ENCODE measurements around the gene TPCN1.

The TPCN1 gene

GRCh38 chr12:113320401-113320800 is 99.1 kb downstream of the TPCN1 start:
- no peak for DNase-seq (ENCODE audit: low read depth)
- TF ChIP-seq, protein P1, sequence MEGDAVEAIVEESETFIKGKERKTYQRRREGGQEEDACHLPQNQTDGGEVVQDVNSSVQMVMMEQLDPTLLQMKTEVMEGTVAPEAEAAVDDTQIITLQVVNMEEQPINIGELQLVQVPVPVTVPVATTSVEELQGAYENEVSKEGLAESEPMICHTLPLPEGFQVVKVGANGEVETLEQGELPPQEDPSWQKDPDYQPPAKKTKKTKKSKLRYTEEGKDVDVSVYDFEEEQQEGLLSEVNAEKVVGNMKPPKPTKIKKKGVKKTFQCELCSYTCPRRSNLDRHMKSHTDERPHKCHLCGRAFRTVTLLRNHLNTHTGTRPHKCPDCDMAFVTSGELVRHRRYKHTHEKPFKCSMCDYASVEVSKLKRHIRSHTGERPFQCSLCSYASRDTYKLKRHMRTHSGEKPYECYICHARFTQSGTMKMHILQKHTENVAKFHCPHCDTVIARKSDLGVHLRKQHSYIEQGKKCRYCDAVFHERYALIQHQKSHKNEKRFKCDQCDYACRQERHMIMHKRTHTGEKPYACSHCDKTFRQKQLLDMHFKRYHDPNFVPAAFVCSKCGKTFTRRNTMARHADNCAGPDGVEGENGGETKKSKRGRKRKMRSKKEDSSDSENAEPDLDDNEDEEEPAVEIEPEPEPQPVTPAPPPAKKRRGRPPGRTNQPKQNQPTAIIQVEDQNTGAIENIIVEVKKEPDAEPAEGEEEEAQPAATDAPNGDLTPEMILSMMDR (conservative IDR thresholded peaks at IDR 0.05; ENCODE audit: control insufficient read depth, insufficient read depth, low read depth, low read length): no peak
- H3K4me3 ChIP-seq (ENCODE audit: control insufficient read depth, low read depth, low read length): no peak overlapping the region

- TF ChIP-seq, protein P1 (conservative IDR thresholded peaks at IDR 0.05; ENCODE audit: control insufficient read depth, insufficient read depth, low read depth, low read length): no peak
- peak; percentile 88 for DNase-seq (ENCODE audit: low read depth)
Measured at GRCh38 chr12:113322343-113322742, 101.1 kb downstream of the TPCN1 start.

DNA sequence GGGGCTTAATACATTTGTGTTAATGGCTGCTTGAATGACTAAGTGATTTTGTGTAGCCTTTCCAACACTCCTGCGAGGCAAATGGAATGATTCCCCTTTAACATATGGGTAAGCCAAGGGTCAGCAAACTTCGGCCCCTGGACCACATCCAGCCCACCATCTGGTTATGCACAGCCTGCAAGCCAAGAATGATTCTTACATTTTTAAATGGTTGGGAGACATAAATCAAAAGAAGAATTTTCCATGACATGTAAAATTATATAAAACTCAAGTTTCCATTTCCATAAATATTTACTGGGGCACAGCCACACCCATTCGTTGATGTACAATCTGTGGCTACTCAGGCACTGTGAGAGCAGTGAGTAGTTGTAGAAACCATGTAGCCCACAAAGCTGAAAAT is 104.7 kb downstream of the TPCN1 start:
- H3K4me3 ChIP-seq (ENCODE audit: control insufficient read depth, low read depth, low read length): no peak overlapping the region
- DNase-seq (ENCODE audit: low read depth): peak; percentile 83
- TF ChIP-seq, protein P1 (conservative IDR thresholded peaks at IDR 0.05; ENCODE audit: control insufficient read depth, insufficient read depth, low read depth, low read length): no peak

More at GRCh38 chr12:113322343-113322742, 101.1 kb downstream of the TPCN1 start:
- H3K4me3 ChIP-seq (ENCODE audit: control insufficient read depth, low read depth, low read length): no peak overlapping the region

DNA sequence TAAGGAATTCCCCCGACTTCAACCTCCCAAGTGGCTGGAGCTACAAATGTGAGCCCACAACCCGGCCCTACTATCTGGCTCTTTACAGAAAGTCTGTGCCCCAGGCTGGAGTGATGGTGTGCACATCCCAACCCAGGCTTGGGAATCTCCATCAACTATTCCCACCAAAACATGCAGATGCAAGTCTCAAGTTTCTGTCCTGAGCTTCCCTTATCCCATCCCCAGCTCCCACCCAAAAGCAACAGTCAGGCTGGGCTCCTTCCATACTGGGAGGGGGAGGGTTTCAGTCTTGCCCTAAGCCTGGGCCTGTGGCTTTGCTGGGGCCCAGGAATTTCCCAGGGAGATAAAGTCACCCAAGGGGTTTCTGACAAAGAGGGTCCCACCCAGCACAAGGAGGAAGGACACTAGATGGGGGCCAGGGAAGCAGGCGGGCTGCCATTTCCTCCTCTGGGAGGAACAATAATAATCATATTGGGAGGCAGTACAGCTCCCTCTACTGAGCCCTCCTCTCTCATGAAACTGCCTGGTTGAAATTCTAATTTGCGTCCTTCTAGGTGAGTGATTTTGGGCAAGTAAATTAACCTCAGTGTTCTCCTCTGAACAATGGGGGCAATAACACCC is 105.6 kb downstream of the TPCN1 start:
- no peak for DNase-seq (ENCODE audit: low read depth)
- TF ChIP-seq, protein P1 (conservative IDR thresholded peaks at IDR 0.05; ENCODE audit: control insufficient read depth, insufficient read depth, low read depth, low read length): no peak

DNA sequence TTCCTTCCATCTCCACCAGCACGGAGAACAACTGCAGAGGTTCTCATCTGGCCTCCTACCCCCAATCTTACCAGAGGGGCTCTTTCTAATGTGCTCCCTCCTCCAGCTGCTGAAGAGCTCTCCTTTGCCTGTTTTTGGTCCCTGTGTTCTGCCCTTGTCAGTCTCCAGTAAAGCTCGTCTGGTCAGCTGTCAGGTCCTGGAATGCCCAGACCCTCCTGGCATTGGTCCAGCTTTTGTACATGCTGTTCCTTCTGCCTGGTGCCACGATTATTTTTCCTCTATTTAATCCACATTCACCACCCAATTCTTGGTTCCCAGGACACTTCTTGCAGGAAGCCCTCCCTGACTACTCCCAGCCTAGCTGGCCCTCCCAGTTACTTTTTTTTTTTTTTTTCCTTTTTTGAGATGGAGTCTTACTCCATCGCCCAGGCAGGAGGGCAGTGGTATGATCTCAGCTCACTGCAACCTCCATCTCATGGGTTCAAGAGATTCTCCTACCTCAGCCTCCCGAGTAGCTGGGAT is 107.2 kb downstream of the TPCN1 start:
- no peak for DNase-seq (ENCODE audit: low read depth)
- no peak overlapping the region for H3K4me3 ChIP-seq (ENCODE audit: control insufficient read depth, low read depth, low read length)
- TF ChIP-seq, protein P1 (conservative IDR thresholded peaks at IDR 0.05; ENCODE audit: control insufficient read depth, insufficient read depth, low read depth, low read length): no peak

More for the DNA sequence above, 105.6 kb downstream of the TPCN1 start:
- H3K4me3 ChIP-seq (ENCODE audit: control insufficient read depth, low read depth, low read length): no peak overlapping the region

DNA sequence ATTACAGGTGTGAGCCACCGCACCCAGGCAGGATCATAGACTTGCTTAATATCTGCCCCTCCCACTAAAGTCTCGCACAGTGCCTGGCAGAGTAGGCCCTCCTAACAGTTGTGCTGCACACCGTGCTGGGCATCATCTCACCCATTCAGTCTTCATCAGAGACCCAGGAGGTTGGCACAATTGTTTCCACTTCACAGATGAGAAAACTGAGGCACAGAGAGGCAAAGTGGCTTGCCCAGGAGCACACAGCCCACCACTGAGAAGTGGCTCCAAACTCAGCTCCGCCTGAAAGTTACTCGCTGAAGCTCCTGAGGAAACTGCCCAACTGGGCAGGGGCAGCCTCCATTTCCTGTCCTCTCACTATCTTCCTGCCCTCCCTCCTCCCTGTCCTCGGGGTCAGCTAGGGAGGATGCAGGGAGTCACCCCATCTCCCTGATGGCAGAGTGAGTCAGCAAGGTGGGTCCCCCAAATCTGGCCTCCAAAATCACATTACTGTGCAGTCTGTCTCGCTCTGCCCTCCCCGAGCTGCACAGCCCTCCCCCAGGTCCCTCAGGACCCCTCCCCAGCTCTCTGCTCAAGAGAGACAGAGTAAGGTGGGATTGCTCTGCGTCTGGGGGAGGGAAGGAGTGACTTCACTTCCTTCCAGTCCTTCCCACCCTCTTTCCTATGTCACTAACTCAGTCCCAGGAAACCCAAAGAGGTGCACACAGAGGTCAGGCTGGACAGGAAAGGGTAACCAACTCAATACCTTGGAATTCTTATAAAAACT is 107.9 kb downstream of the TPCN1 start:
- no peak overlapping the region for H3K4me3 ChIP-seq (ENCODE audit: control insufficient read depth, low read depth, low read length)
- TF ChIP-seq, protein P1 (conservative IDR thresholded peaks at IDR 0.05; ENCODE audit: control insufficient read depth, insufficient read depth, low read depth, low read length): no peak
- DNase-seq (ENCODE audit: low read depth): no peak
